T-helper 2 cell (primary cell): ENCODE data around the gene ATXN10.
"Not testable (repeated sequence)": the region's sequence is repeated elsewhere in the genome, so short reads cannot be mapped to it uniquely, and the experiment has no call there.

ENCODE experiments used
- DNase-seq, 5 experiments: peaks; one replicate each; pipeline versions ENCODE4 v3.0.0 to v3.0.0-alpha.2; 2012 to 2022

Gene ATXN10

DNA sequence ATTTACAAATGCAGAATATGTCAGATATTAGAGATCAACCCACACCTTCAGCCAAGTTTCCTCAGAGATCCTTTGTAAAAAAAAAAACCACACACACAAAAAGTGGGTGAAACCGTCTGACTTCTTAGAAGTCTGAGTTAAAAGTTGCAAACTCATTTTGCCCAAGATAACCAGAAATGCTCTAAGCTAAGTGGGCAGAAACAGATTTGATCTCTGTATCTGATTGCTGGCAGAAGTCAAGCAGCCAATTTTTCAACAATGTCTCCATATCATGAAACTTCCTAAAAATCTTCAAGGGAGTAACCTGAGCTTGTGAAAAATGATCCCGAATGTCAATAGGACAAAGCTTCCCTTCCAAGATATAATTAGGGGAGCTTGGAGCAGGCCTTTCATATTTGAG lies 28.6 kb upstream of the ATXN10 start:
- peak in 1 of 5 experiments; percentile 50 for DNase-seq

DNA sequence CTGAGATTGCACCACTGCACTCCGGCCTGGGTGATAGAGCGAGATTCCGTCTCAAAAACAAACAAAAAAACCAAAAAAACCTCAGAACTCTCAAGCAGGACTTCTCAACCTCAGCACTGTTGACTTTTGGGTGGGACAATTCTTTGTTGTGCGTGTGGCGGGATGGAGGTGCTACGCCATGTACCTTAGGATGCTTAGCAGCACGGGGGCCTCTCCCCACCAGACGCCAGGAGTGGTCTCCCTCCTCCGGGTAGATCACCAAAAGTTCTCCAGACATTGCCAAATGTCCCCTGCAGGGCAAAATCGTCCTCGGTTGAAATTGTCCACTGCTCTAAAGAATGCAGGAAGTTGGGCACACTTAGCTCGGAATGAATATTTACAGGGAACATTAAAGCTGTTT lies 26.9 kb upstream of the ATXN10 start:
- no peak for DNase-seq

DNA sequence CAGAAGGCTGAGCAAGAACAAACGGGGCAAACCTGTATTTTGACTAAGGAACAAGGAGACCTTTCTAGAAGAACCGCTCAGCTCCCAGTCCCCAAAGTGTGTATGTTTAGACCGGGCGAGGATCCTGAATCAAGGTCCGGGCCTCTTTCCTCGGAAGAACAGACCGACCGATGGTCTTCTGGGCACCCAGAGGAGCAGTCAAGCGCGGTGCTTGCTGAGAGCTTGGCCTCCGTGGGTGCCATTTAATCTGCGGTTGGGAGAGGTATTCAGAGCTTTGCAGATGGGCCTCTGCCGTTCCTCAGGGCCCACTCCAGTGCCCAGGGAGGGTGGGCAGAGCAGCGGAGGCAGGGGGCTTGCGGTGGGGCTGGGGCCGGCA lies 26.5 kb upstream of the ATXN10 start:
- DNase-seq: no peak

DNA sequence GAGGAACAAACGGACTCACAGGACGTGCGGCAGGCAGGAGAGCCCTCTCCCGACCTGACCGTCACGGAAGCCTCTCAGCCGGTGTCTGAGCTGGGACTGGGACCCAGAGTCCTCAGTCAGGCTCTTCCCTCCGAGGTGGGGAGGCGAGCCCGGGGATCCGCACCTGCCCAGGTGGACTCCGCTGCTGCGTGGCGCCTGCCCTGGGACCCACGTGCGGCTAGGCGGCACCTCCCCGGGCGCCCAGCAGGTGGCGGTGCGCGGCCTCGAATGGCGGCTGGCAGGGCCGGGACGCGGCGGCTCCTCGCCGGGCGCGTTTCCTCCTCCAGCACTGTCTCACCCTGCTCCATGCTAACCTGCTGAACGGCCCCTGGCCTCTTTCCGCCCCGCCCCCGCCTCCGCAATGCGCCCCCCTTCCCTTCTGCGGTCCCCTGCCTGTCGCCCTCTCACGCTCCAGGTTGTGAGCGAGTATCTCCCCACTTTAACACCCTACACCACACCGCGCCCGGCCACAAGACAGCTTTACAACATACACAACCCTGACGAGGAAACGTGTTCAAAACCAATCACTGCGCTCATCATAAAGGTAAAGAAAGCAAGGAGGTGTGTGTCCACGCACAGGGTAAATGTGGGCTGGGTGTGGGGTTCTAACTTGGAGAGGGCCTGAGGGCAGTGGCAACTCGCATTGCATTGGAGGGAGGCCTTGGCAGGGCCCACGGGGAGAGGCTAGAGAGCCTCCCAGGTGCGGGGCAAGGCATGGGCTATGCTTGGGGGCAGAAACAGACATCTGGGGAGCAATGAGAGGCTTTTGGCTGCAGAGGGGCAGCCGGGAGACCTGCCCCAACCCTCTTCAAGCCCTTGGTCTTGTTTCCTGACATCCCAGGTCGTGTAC lies 25.9 kb upstream of the ATXN10 start:
- peak; percentile 54 to 70 (median 66) for DNase-seq

DNA sequence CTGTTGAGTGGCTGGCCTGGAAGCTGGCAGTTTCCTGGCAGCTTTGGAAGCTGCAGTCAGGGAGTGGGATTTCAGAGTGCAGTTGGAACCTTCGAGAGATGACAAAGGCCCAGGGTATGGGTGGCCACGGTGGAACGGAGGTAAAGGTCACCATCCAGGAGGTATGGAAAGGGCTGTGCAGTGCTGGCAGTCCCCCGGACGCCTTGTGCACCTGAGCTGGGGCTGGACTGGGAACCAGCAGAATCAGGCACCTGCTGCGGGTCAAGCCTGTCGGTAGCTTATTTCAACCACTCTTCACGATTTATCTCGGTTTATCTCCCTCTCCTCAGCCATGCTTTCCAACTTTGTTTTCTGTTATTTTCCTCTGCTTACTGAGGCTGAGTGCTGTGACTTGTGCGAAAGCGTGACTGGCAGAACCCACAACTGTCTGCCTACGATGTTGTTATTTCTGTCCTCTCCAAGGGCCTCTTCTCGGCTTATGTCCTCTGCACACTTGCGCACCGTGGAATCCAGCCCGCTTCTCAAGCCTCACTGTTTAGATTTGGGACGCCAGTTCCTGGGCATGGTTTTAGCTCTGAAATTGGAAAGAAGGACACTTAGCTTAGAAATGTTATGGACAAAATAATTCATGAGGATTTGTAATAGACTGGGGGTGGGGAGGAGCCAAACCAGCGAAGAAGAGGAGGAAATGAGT lies 24.0 kb upstream of the ATXN10 start:
- DNase-seq: no peak

DNA sequence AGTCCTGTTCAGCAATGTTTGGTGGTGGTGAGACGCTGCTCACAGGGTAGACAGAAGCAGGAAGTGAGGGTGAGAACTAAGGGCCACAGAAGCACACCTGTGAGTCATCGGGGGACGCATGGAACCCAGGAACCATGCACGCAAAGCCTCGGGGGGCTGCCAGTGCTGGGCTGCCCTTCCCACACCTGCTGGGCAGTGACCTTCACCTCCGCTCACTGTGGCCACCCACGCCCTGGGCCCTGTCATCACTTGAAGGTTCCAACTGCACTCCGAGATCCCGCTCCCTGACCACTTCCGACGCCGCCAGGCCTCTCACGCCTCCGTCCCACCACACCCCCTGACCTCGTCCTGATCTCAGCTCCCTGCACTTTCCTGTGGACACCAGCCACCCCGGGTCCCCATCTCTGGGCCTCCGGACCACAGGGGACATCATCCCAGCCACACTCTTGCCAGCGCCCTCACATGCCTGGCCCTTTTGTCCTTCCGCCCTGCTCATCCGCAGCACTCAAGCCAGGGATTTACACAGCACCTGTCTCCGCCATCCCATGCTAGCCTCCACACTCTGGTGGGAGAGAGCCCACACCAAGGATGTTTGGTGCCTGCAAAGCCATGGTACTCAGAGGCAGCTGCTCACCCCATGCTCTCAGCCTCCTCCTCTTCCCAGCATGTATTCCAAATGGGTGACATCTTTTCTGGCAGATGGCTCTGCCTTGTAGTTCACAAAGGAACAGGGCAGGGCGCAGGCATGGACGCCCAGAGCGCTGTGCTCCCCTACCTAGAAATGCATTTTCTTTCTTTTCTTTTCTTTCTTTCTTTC lies 23.1 kb upstream of the ATXN10 start:
- no peak for DNase-seq

DNA sequence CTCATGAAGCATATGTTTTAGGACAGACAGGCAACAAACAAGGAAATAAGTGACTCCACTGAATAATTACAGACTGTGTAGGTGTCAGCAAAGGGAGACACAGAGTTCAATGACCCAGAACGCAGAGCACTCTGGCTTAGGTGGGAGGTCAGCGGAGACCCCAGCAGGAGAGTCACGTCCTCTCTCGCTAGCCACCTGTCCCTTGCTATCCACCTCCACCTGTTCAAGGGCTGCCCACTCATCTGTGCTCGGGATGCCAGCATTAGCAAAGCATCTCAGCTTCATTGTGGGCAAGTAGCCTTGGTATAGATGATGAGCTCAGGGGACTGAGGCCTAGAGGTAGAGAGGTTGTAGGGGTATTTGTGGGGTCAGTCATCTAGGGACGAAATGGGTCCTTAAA lies 21.8 kb upstream of the ATXN10 start:
- DNase-seq: no peak

DNA sequence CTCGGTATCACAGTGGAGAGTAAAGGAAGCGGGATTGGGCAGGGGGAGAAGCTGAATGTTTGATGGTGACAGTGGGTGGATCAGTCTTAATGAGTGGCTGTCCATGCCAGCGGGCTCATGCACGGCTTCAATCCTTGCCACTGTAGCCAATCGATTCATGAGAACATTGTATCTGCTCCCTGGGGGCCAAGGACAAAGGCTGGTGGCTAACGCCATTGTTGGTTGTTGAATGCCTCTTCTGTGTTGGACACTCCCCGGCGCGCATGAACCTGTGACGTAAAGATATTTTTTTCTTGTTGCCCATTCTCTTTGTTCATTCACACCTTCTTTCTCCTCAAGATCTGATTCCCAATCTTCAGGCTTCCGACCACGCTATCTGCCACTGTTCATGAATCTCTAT lies 20.9 kb upstream of the ATXN10 start:
- no peak for DNase-seq

DNA sequence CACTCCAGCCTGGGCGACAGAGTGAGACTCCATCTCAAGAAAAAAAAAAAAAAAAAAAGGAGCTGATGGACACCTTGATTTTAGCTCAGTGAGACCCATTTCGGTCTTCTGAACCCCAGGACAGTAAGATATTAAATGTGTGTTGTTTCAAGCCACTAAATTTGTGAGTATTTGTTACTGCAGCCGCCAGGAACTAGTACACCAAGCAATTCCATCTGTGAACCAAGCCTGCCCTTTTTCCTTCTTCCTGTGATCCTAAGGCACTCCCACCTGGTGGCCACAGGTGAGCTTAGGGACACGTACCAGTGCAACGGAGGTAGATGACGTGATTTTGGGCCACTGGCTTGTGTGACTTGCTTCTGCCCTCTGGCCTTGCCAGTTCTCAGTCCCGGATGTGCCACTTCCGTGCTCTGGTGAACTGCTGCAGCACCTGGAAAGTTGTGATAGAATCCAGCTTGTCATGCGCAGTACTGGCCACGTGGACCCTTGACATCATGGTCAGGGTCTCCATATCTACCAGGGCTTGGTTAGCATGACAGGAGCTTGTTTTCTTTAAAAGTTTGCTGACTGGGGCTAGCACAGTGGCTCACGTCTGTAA lies 19.6 kb upstream of the ATXN10 start:
- no peak for DNase-seq

DNA sequence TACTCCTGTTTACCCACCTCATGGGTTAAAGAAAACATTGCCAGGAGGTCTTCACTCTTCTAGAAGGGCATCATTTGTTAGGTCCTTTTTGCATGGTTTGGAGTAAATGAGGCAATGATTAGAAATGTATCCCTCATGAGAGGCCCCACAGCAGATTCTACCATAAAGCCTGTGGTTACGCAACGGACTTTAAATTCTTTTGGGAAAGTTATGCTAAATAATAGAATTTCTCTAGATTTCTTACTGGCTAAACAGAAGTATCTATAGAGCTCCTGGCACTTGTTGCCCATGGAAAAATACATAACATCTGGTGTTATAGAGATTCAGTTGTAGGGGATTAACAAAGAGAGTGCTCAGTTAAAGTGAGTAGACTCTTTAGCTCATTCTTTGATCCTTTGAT lies 15.1 kb upstream of the ATXN10 start:
- DNase-seq: no peak

DNA sequence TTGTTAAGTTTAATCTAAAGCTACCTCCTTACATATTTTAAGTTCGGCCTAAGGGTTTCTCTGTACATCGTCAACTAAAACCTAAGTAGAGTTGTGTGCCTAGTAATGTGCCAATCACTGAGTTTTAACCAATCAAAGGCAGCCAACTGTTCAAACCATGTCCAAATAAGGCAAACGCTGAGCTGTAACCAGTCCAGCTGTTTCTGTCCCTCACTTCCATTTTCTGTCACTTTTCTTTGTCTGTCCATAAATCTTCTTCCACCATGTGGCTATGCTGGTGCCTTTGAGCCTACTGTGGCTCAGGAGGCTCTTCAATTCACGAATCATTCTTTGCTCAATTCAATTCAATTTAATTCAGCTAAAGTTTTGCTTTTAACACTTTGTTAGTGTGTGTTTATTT lies 13.9 kb upstream of the ATXN10 start:
- no peak for DNase-seq

DNA sequence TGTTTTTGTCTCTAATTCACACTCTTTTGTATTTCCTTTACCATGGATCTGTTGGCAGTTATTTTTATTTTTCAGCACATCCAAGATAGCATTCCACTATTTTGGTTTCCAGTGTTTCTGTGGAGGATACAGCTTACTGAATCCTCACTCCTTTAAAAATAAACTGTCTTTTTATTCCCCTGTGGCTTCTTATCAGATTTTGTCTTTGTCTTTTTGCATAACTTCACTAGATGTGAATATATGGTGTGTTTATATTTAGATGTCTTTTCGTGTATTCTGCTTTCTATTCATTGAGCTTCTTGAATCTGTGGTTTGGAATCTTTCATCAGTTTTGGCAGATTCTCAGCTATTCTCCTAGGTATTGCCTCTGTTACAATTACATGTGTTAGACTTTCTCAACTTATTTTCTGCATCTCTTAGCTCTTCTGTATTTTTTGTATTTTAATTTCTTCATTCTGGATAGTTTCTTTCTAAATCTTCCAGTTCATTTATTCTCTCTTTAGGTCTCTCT lies 7.4 kb upstream of the ATXN10 start:
- DNase-seq: no peak

DNA sequence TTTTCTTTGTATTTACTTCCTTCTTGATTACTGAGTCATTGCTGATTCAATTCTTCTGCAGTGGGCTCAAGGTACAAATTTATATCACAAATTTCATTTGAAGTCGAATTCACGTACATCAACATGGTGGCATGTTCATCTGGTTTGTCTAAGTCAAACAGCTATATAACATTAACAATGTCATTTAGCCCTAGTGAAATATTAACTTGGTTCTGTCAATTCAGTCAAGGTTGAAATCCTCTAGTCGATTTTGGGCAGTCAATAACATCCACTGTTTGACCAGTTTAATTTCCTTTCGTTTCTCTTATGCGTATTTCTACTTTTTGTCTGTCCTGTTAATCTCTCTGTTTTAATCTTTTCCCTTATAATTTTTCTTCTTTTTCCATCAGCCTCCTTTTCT lies 4.1 kb upstream of the ATXN10 start:
- DNase-seq: no peak

DNA sequence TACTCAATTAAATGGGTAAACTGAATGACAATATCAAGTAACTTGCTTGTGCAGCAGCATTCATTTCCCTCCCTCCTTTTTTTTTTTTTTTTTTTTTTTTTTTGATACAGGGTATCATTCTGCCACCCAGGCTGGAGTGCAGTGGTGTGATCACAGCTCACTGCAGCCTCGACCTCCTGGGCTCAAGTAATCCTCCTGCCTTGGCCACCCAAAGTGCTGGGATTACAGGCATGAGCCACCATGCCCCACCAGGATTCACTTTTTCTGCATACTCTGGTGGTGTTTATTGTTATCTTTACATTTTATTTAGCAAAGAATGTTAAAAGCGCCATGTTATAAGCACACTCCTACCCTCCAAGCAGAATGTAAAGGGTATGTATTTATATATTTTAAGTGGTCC lies 1.3 kb upstream of the ATXN10 start:
- DNase-seq: not testable (repeated sequence)

DNA sequence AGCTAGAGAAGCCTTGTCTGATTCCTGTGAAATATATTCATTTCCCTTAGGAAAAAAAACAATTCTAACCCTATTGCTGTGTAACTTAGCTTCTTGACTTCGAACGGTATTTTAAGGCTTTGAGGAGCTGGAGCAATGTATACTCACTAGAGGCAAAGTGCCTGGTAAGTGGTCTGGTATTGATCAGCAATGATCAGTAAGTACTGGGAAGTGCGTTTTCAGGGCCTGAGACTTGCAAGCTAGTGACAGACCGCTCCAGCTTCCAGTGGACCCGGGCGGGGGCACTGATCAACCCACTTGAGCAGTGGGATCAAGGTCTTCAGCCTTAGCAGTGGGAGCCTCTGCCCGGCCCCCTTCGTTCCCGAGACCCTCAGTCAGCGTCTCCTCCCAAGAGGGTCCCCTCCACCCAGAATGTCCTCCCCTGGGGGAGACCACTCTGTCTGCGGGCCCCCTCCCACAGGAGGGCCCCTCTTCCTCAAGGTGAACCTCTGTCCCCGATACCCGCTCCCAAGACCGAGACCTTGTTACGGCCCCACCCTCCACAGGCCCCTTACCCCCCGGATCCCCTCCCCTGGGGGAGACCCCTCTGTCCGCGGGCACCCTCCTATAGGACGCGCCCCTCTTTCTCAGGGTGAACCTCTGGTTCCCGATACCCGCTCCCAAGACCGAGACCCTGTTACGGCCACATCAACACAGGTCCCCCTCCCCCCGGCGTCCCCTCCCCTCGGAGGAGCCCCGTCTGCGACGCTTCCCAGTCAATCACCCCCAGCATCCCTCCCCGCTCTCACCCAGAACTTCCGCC lies 452 bp upstream of the ATXN10 start:
- DNase-seq: no peak

DNA sequence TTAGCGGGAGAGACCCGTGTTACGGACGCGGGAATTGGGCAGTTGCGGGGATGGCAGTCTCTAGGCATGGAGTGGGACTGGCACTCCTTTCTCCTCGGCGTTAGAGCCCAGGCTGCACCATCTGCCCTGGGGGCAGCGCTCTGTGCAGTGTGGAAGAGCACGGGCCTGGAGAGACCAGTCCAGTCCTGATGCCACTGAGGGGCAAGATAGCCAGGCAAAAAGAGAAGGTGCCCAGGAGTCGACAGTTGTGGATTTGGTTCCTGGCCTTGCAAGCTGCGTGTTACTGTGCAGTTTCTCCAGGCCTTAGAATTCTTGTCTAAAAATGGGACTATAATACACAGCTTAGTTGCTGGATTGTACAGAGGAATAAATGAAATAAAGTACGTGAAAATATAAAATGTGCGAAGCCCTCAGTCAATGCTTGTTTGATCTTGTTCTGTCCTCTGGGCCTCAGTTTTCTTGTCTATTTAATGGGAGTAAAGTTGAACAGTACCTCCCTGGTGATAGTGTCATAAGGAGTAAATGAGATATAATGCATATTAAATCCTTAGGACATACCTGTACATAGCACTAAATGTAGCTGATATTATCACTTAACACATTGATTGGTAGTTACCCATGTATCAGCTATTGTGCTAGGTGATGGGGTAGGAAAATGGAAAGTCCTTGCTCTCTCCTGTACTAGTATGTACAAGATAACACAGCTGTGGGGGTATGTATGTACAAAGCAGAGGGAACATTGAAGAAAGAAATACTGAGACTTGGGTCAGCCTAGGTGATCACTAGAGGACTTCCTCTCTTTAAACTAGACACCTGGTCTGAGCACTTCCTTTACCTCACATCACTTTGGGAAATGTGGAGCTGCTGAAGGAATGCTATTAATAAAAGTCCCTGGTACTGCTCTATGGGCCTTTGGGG lies 1.2 kb downstream of the ATXN10 start:
- DNase-seq: no peak

DNA sequence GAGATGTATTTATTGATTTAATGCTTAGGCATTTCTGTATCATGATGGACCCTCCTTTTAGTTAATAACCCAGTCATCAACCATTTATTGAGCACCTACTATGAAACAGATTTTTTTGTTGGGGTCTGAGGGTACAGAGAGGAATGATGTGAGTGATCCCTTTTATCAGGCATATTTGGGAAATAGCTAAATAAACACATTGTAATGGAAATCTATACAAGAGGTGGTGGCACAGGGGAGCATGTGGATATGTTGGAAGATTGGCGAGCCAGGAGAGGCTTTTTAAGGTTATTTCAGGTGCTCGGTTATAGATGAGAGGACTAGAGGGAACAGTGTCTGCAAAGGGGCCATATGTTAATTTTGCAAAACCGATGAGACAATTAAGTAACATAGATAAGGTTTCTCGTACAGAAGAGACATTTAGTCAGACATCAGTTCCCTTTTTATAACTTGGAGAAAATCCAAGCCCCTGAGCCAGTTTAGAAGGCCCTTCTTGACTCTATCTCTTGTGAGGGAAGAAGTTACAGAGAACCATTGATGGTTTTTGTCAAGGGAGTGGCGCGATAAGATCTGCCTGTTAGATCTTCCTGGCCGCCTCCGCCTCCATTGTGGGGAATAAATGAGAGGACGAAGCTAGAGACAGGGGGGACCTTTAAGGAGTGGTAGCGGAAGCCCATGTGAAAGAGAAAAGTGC lies 2.0 kb downstream of the ATXN10 start:
- DNase-seq: no peak

DNA sequence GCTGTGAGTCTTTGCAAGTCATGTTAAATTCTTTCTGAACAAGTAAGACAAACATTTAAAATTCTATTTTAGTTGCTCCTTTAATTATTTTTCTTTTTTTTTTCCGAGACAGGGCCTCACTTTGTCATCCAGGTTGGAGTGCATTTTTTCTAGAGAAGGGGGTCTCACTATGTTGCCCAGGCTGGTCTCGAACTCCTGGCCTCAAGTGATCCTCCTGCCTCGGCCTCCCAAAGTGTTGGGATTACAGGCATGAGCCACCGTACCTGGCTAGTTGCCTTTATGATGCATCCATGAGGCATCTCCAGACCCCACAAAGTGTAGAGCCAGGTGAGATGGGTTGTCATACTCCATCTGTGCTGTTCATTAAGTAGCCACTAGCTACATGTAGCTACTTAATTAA lies 4.4 kb downstream of the ATXN10 start:
- DNase-seq: no peak

DNA sequence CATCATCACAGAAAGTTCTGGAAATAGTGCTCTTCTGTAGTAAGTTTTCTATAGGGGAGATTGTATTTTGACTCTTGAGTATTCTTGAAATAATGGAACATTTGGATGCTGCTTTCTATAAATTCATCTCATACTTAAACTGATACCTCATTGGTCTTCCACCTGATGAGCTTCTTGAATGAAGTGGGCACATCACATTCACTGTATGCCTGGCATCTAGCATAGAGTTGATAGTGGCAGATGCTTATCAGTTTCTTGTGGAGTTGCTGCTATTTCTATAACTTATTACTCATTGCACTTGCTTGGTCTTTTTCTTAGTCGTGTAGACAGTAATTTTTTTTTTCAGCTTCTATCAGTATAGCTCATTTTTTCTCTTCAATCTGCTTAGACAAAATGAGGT lies 5.4 kb downstream of the ATXN10 start:
- DNase-seq: peak in 1 of 5 experiments; percentile 74
